SK-N-MC (cell line): ENCODE results near the gene HCRTR1.

Source experiments
- DNase-seq: peaks from one replicate; pipeline ENCODE4 v3.0.0-alpha.2; 2011; ENCODE audit warnings: low read depth, low spot score
- H3K27ac ChIP-seq: fragments of 200-600 bp; sonication (generic); 2 replicates; pipeline ENCODE4 v1.5.1; 2016; ENCODE audit warnings: mixed run types
- H3K36me3 ChIP-seq: fragments of 200-600 bp; sonication (generic); 2 replicates; pipeline ENCODE4 v1.6.1; 2017; ENCODE audit warnings: antibody characterized with exemption, low read length, mixed read lengths; ENCODE audit not compliant: insufficient read depth
- H3K4me3 ChIP-seq: fragments of 200-600 bp; sonication (generic); 2 replicates; pipeline ENCODE4 v1.5.1; 2016
- H3K9ac ChIP-seq: fragments of 200-600 bp; sonication (generic); 2 replicates; pipeline ENCODE4 v1.8.0; 2017; ENCODE audit warnings: mixed run types, mixed read lengths; ENCODE audit not compliant: insufficient read length
- H3K9me3 ChIP-seq: fragments of 200-600 bp; sonication (generic); 2 replicates; pipeline ENCODE4 v1.6.1; 2017; ENCODE audit warnings: low read depth, mild to moderate bottlenecking, antibody characterized with exemption, low read length, moderate library complexity, mixed read lengths
- EZH2 ChIP-seq: fragments of 200-600 bp; sonication (generic); IDR thresholded peaks from one replicate; pipeline ENCODE4 v1.6.1; 2017; ENCODE audit warnings: antibody characterized with exemption
- FOXP2 ChIP-seq: optimal IDR thresholded peaks from 2 replicates; pipeline ENCODE3; 2011; ENCODE audit warnings: mild to moderate bottlenecking, moderate library complexity; ENCODE audit not compliant: insufficient read depth; ENCODE audit errors: extremely low read length, control extremely low read depth
- POLR2AphosphoS5 ChIP-seq: IDR thresholded peaks from 2 replicates; pipeline ENCODE4 v1.6.1; 2012; ENCODE audit warnings: mild to moderate bottlenecking, low read depth, low read length, borderline replicate concordance

Gene HCRTR1

GRCh38 chr1:31593770-31594632 lies 23.5 kb upstream of the HCRTR1 start:
- no peak overlapping the region for H3K27ac ChIP-seq
- no peaks in the 10 kb centered on the region for H3K9me3 ChIP-seq
- H3K4me3 ChIP-seq: no peak overlapping the region
- H3K9ac ChIP-seq: no peak overlapping the region
- H3K36me3 ChIP-seq: no peaks in the 10 kb centered on the region
- DNase-seq: no peak
- no peak for TF ChIP-seq POLR2AphosphoS5
- TF ChIP-seq EZH2: no peak
- TF ChIP-seq FOXP2: no peak

GRCh38 chr1:31595836-31596736 lies 21.4 kb upstream of the HCRTR1 start:
- H3K9me3 ChIP-seq: no peaks in the 10 kb centered on the region
- no peak overlapping the region for H3K27ac ChIP-seq
- H3K4me3 ChIP-seq: no peak overlapping the region
- no peak overlapping the region for H3K9ac ChIP-seq
- DNase-seq: no peak
- H3K36me3 ChIP-seq: no peaks in the 10 kb centered on the region
- TF ChIP-seq FOXP2 (no peak), EZH2 (no peak), POLR2AphosphoS5 (no peak)

- DNase-seq: no peak
- TF ChIP-seq POLR2AphosphoS5 (no peak), FOXP2 (no peak), EZH2 (no peak)
- Histone ChIP-seq H3K27ac (no peak overlapping the region), H3K36me3 (no peaks in the 10 kb centered on the region), H3K9me3 (no peaks in the 10 kb centered on the region), H3K4me3 (no peak overlapping the region), H3K9ac (no peak overlapping the region)
These were observed 20.8 kb upstream of the HCRTR1 start for GRCh38 chr1:31596737-31597097.

GRCh38 chr1:31598980-31599379 lies 18.5 kb upstream of the HCRTR1 start:
- Histone ChIP-seq H3K9me3 (no peaks in the 10 kb centered on the region), H3K4me3 (no peak overlapping the region), H3K9ac (no peak overlapping the region), H3K36me3 (no peaks in the 10 kb centered on the region), H3K27ac (no peak overlapping the region)
- DNase-seq: no peak
- TF ChIP-seq FOXP2: no peak
- TF ChIP-seq POLR2AphosphoS5: no peak
- no peak for TF ChIP-seq EZH2

- Histone ChIP-seq H3K27ac (no peak overlapping the region), H3K4me3 (no peak overlapping the region), H3K9me3 (no peaks in the 10 kb centered on the region), H3K36me3 (no peaks in the 10 kb centered on the region), H3K9ac (no peak overlapping the region)
- TF ChIP-seq EZH2: no peak
- no peak for TF ChIP-seq POLR2AphosphoS5
- no peak for TF ChIP-seq FOXP2
- no peak for DNase-seq
These were observed 16.8 kb upstream of the HCRTR1 start for GRCh38 chr1:31600641-31601040.

- no peak overlapping the region for H3K27ac ChIP-seq
- H3K36me3 ChIP-seq: no peaks in the 10 kb centered on the region
- H3K9ac ChIP-seq: no peak overlapping the region
- no peaks in the 10 kb centered on the region for H3K9me3 ChIP-seq
- H3K4me3 ChIP-seq: no peak overlapping the region
- TF ChIP-seq FOXP2: no peak
- TF ChIP-seq EZH2: no peak
- no peak for TF ChIP-seq POLR2AphosphoS5
- no peak for DNase-seq
These were observed 15.4 kb upstream of the HCRTR1 start for GRCh38 chr1:31602081-31602480.

- Histone ChIP-seq H3K36me3 (no peaks in the 10 kb centered on the region), H3K27ac (no peak overlapping the region), H3K9me3 (no peaks in the 10 kb centered on the region), H3K9ac (no peak overlapping the region), H3K4me3 (no peak overlapping the region)
- no peak for DNase-seq
- TF ChIP-seq EZH2 (no peak), FOXP2 (no peak), POLR2AphosphoS5 (no peak)
These were observed 11.5 kb upstream of the HCRTR1 start for GRCh38 chr1:31605908-31606427.

- no peak for DNase-seq
- no peaks in the 10 kb centered on the region for H3K9me3 ChIP-seq
- no peak for TF ChIP-seq POLR2AphosphoS5
- no peak for TF ChIP-seq EZH2
- no peak for TF ChIP-seq FOXP2
- H3K27ac ChIP-seq: no peak overlapping the region
- H3K36me3 ChIP-seq: no peaks in the 10 kb centered on the region
- H3K4me3 ChIP-seq: no peak overlapping the region
- no peak overlapping the region for H3K9ac ChIP-seq
These were observed 10.1 kb upstream of the HCRTR1 start for GRCh38 chr1:31607360-31607759.
